Astrocyte (in vitro differentiated cells and primary cell): ENCODE measurements around the gene SURF4. TPM values are rescaled to one million over a fixed set of nuclear protein-coding genes. Genes with fewer than 3 reads are reported as not detected.

Experiments
- DNase-seq: peaks from one replicate; pipeline ENCODE4 v3.0.0-alpha.2; 2010; ENCODE audit warnings: low read depth
- FAIRE-seq: peaks from 2 replicates; lab custom pipeline; 2011; peaks lifted over from hg19 to GRCh38; lab: Jason Lieb, UNC
- H2AFZ ChIP-seq: 2 replicates; pipeline ENCODE4 v1.6.0; 2012; ENCODE audit warnings: low read depth, low read length, inconsistent platforms
- H3K27ac ChIP-seq: 2 replicates; pipeline ENCODE4 v1.5.1; 2011; ENCODE audit warnings: low read depth, low read length, inconsistent platforms
- H3K27me3 ChIP-seq: 2 replicates; pipeline ENCODE4 v1.6.0; 2011; ENCODE audit warnings: low read length, inconsistent platforms; ENCODE audit not compliant: insufficient read depth
- H3K36me3 ChIP-seq: 2 replicates; pipeline ENCODE4 v1.5.1; 2011; ENCODE audit warnings: low read length, inconsistent platforms; ENCODE audit not compliant: insufficient read depth
- H3K4me1 ChIP-seq: 2 replicates; pipeline ENCODE4 v1.5.1; 2011; ENCODE audit warnings: low read length, inconsistent platforms; ENCODE audit not compliant: insufficient read depth
- H3K4me2 ChIP-seq: 2 replicates; pipeline ENCODE4 v1.6.0; 2012; ENCODE audit warnings: low read length, inconsistent platforms
- H3K4me3 ChIP-seq: 2 replicates; pipeline ENCODE4 v1.5.1; 2011; ENCODE audit warnings: low read depth, mild to moderate bottlenecking, low read length, inconsistent platforms; ENCODE audit not compliant: insufficient read depth
- H3K79me2 ChIP-seq: 2 replicates; pipeline ENCODE4 v1.6.0; 2012; ENCODE audit warnings: mild to moderate bottlenecking, low read length, inconsistent platforms; ENCODE audit not compliant: insufficient read depth
- H3K9ac ChIP-seq: 2 replicates; pipeline ENCODE4 v1.6.0; 2012; ENCODE audit warnings: mild to moderate bottlenecking, low read length, inconsistent platforms
- H3K9me3 ChIP-seq: 2 replicates; pipeline ENCODE4 v1.5.1; 2012; ENCODE audit warnings: low read depth, mild to moderate bottlenecking, low read length, inconsistent platforms; ENCODE audit not compliant: insufficient read depth
- H4K20me1 ChIP-seq: 2 replicates; pipeline ENCODE4 v1.6.0; 2012; ENCODE audit warnings: low read length, inconsistent platforms; ENCODE audit not compliant: insufficient read depth
- H3K27ac Mint-ChIP-seq: one replicate; pipeline ENCODE4 v1.8.0; 2021; ENCODE audit warnings: mild to moderate bottlenecking, mixed read lengths; ENCODE audit not compliant: unreplicated experiment
- H3K27me3 Mint-ChIP-seq: one replicate; pipeline ENCODE4 v1.8.0; 2021; ENCODE audit warnings: low read depth, mixed read lengths; ENCODE audit not compliant: unreplicated experiment
- H3K36me3 Mint-ChIP-seq: one replicate; pipeline ENCODE4 v1.8.0; 2021; ENCODE audit warnings: low read depth, mixed read lengths; ENCODE audit not compliant: unreplicated experiment
- H3K4me1 Mint-ChIP-seq: one replicate; pipeline ENCODE4 v1.8.0; 2021; ENCODE audit warnings: low read depth, mixed read lengths; ENCODE audit not compliant: unreplicated experiment
- H3K4me3 Mint-ChIP-seq: one replicate; pipeline ENCODE4 v1.8.0; 2021; ENCODE audit warnings: mild to moderate bottlenecking, moderate library complexity, mixed read lengths; ENCODE audit not compliant: unreplicated experiment
- H3K9me3 Mint-ChIP-seq: one replicate; pipeline ENCODE4 v1.8.0; 2021; ENCODE audit warnings: mild to moderate bottlenecking, mixed read lengths; ENCODE audit not compliant: unreplicated experiment
- CTCF ChIP-seq: IDR thresholded peaks from 2 replicates; pipeline ENCODE4 v1.5.1; 2011; ENCODE audit warnings: low read depth, mild to moderate bottlenecking, inconsistent platforms, low read length, moderate library complexity; ENCODE audit not compliant: insufficient read depth
- EZH2 ChIP-seq: IDR thresholded peaks from 2 replicates; pipeline ENCODE4 v1.6.1; 2012; ENCODE audit warnings: mild to moderate bottlenecking, low read length, inconsistent platforms; ENCODE audit not compliant: insufficient read depth
- total RNA-seq: library from RNA; stranded (reverse); gene quantifications from 2 replicates; pipeline ENCODE4 v1.2.1, GENCODE V29; 2021

The SURF4 gene
- total RNA-seq, 1 donor from 2014 or later, result 338 TPM

DNA sequence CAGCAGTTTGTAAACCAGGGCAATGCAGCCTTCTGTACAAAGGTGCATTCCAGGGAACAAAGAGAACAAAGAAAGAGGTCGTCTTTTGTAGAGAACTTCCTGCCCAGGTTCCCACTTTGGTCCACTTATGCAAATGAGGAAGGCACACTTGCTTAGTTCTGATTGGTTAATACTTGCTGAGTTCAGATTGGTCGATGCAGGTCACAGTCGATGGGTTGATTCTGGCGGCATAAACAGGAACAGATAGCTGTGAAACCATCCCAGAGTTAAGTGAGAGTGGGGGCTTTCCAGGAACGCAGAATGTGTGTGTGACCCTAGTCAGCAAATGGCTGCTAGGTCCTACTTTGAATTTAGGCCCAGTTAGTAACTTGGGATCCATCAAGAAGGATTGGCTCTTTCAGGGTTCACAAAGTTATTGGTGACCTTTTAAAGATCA, 44.5 kb upstream of the SURF4 start:
- Histone ChIP-seq H3K79me2 (peaks cover 25% of the 10 kb centered on the region), H3K27me3 (peaks cover 2% of the 10 kb centered on the region), H3K4me2 (no peak overlapping the region), H3K27ac (no peak overlapping the region), H4K20me1 (peaks cover 6% of the 10 kb centered on the region), H3K36me3 (no peaks in the 10 kb centered on the region), H3K9me3 (no peaks in the 10 kb centered on the region), H3K4me3 (no peak overlapping the region), H3K4me1 (peaks cover 6% of the 10 kb centered on the region), H2AFZ (no peak overlapping the region), H3K9ac (no peak overlapping the region)
- no peaks in the 10 kb centered on the region for H3K9me3 Mint-ChIP-seq
- peaks cover 8% of the 10 kb centered on the region for H3K4me1 Mint-ChIP-seq
- peaks cover 2% of the 10 kb centered on the region for H3K36me3 Mint-ChIP-seq
- peak overlapping the region; percentile 22 for H3K4me3 Mint-ChIP-seq
- no peak for FAIRE-seq
- TF ChIP-seq EZH2, result no peak
- no peak for TF ChIP-seq CTCF
- DNase-seq, result no peak
- H3K27me3 Mint-ChIP-seq, result peaks cover 2% of the 10 kb centered on the region
- H3K27ac Mint-ChIP-seq, result no peak overlapping the region

DNA sequence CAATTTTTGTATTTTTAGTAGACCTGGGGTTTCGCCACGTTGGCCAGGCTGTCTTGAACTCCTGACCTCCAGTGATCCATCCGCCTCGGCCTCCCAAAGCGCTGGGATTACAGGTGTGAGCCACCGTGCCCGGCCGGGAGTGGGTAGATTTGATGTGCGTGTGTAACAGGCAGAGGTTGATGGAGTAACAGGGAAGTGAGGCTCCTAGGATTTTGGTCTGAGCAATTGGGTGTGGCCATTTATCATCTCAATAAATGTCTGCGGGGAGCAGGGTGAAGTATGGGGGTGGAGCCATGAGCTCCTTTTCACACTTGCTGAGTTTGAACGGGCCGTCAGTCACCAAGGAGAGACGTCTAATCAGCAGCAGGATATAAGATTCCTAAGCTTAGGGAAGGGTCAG, 43.1 kb upstream of the SURF4 start:
- peak overlapping the region; percentile 85 for H3K4me2 ChIP-seq
- H3K4me3 ChIP-seq, result no peak overlapping the region
- TF ChIP-seq CTCF (no peak), EZH2 (no peak)
- Mint-ChIP-seq H3K27ac (no peak overlapping the region), H3K27me3 (no peaks in the 10 kb centered on the region), H3K4me1 (peaks cover 10% of the 10 kb centered on the region), H3K36me3 (peaks cover 5% of the 10 kb centered on the region), H3K9me3 (no peaks in the 10 kb centered on the region), H3K4me3 (peak overlapping the region; percentile 93)
- no peak overlapping the region for H3K27ac ChIP-seq
- DNase-seq (no peak), FAIRE-seq (no peak)
- no peaks in the 10 kb centered on the region for H3K27me3 ChIP-seq
- no peaks in the 10 kb centered on the region for H3K9me3 ChIP-seq
- H3K36me3 ChIP-seq, result no peaks in the 10 kb centered on the region
- no peak overlapping the region for H3K9ac ChIP-seq
- peaks cover 6% of the 10 kb centered on the region for H3K4me1 ChIP-seq
- peaks cover 39% of the 10 kb centered on the region for H3K79me2 ChIP-seq
- peaks cover 15% of the 10 kb centered on the region for H4K20me1 ChIP-seq
- H2AFZ ChIP-seq, result no peak overlapping the region

GRCh38 chr9:133417541-133418461, 41.9 kb upstream of the SURF4 start, which contains the start of gene REXO4:
REXO4 (minus strand) TSS chr9:133418010; CDS start chr9:133417844, 166 bp downstream.
- H3K27ac ChIP-seq, result peak within 1 kb of the TSS; percentile 82
- H3K9me3 Mint-ChIP-seq, result no peaks in the 10 kb centered on the region
- H3K4me1 ChIP-seq, result peaks cover 6% of the 10 kb centered on the region
- peak within 1 kb of the TSS; percentile 85 for H3K4me2 ChIP-seq
- DNase-seq, result peak; percentile 81
- peak within 1 kb of the TSS; percentile 85 for H3K9ac ChIP-seq
- TF ChIP-seq EZH2 (no peak), CTCF (no peak)
- peak within 1 kb of the TSS; percentile 80 for H3K27ac Mint-ChIP-seq
- H3K4me1 Mint-ChIP-seq, result peaks cover 10% of the 10 kb centered on the region
- H3K79me2 ChIP-seq, result peaks cover 50% of the 10 kb centered on the region
- FAIRE-seq, result no peak
- H3K27me3 Mint-ChIP-seq, result no peaks in the 10 kb centered on the region
- H2AFZ ChIP-seq, result peak within 1 kb of the TSS; percentile 93
- peak within 1 kb of the TSS; percentile 95 for H3K4me3 ChIP-seq
- H3K27me3 ChIP-seq, result no peaks in the 10 kb centered on the region
- no peaks in the 10 kb centered on the region for H3K9me3 ChIP-seq
- H4K20me1 ChIP-seq, result peaks cover 25% of the 10 kb centered on the region
- H3K36me3 Mint-ChIP-seq, result peaks cover 10% of the 10 kb centered on the region
- H3K36me3 ChIP-seq, result peaks cover 5% of the 10 kb centered on the region
- H3K4me3 Mint-ChIP-seq, result peak within 1 kb of the TSS; percentile 93
